Gastrocnemius medialis (tissue), 4 donors: ENCODE measurements around the gene UNC5A. TPM values are rescaled to one million over a fixed set of nuclear protein-coding genes. Genes with fewer than 3 reads are reported as not detected.

ENCODE experiments used
- ATAC-seq, 2 donors: fragments of 150-250 bp; one replicate each; pipeline ENCODE4 v1.9.1; 2016
- DNase-seq, 2 donors: peaks; one replicate each; pipeline ENCODE4 v3.0.0-alpha.2; 2019
- H3K27ac ChIP-seq, 4 donors: fragments of 200-600 bp; sonication (generic); 1 replicate in 1 of 4; 2 replicates in 3 of 4; pipeline ENCODE4 v1.5.1; 2016 to 2018; ENCODE audit warnings: mild to moderate bottlenecking in 2 of 4, moderate library complexity in 1 of 4
- H3K27me3 ChIP-seq, 3 donors: fragments of 200-600 bp; sonication (generic) in 2 of 3; 1 replicate in 1 of 3; 2 replicates in 2 of 3; pipeline versions ENCODE4 v1.5.1 to v1.6.0; 2016 to 2019; ENCODE audit warnings: mild to moderate bottlenecking in 1 of 3, moderate library complexity in 1 of 3
- H3K36me3 ChIP-seq, 2 donors: fragments of 200-600 bp; sonication (generic) in 1 of 2; one replicate each; pipeline ENCODE4 v1.5.1; 2017 to 2018
- H3K4me1 ChIP-seq, 2 donors: fragments of 200-600 bp; sonication (generic) in 1 of 2; one replicate each; pipeline ENCODE4 v1.5.1; 2016 to 2017; ENCODE audit warnings: mild to moderate bottlenecking in 2 of 2
- H3K4me3 ChIP-seq, 4 donors: fragments of 200-600 bp; sonication (generic) in 3 of 4; 1 replicate in 1 of 4; 2 replicates in 3 of 4; pipeline ENCODE4 v1.5.1; 2016 to 2019; ENCODE audit warnings: mild to moderate bottlenecking in 2 of 4
- H3K9me3 ChIP-seq, 3 donors: fragments of 200-600 bp; sonication (generic) in 2 of 3; 1 replicate in 1 of 3; 2 replicates in 2 of 3; pipeline ENCODE4 v1.5.1; 2016 to 2019
- CTCF ChIP-seq, 5 experiments: fragments of 450-650 bp in 3 of 5; fragments of 200-600 bp in 2 of 5; sonication (generic) in 2 of 5; IDR thresholded peaks in 4 of 5; conservative IDR thresholded peaks in 1 of 5; 1 replicate in 4 of 5; 2 replicates in 1 of 5; pipeline ENCODE4 v1.5.1; 2016 to 2019; ENCODE audit warnings: antibody characterized with exemption in 5 of 5, mild to moderate bottlenecking in 3 of 5, moderate library complexity in 3 of 5
- POLR2A ChIP-seq, 2 donors: fragments of 450-650 bp; IDR thresholded peaks; one replicate each; pipeline ENCODE4 v1.6.1; 2017; ENCODE audit warnings: antibody characterized with exemption in 2 of 2, mild to moderate bottlenecking in 2 of 2, moderate library complexity in 2 of 2
- in situ Hi-C, 4 donors: fragments of 200-750 bp; cut with MboI; loops; one replicate each; pipeline versions ENCODE4 v1.15.0 to v1.8.0; 2017; ENCODE audit warnings: low sequenced_read_pairs in 4 of 4
- intact Hi-C: fragments of 100-400 bp; cut with DNase I; formaldehyde crosslinking; loops from one replicate; pipeline ENCODE4 v1.15.1; 2023; ENCODE audit warnings: low total_unique reads
- total RNA-seq, 4 donors: library from RNA; depleted of rRNA; stranded (reverse); fragments of >200 nt; gene quantifications; one replicate each; pipeline versions ENCODE4 v1.1.0 to v1.2.3, GENCODE V29; 2016

The UNC5A gene
- total RNA-seq, 4 donors from 2014 or later: 0.10 to 0.55 TPM; not detected in 2

GRCh38 chr5:176908675-176909368 is 98.5 kb downstream of the UNC5A start:
- no peaks in the 10 kb centered on the region for H3K4me1 ChIP-seq
- H3K27me3 ChIP-seq: no peaks in the 10 kb centered on the region
- TF ChIP-seq POLR2A (IDR thresholded peaks at IDR 0.05): no peak
- no peak for TF ChIP-seq CTCF (IDR thresholded peaks at IDR 0.05 in 4 of 5, conservative IDR thresholded peaks at IDR 0.05 in 1 of 5)
- DNase-seq (no peak), ATAC-seq (no peak)
- intact Hi-C loops (no loop called here), in situ Hi-C loops (no loop called here)
- no peaks in the 10 kb centered on the region for H3K9me3 ChIP-seq
- peaks cover 0 to 71% of the 10 kb centered on the region in 2 donors for H3K36me3 ChIP-seq
- H3K27ac ChIP-seq: no peak overlapping the region
- no peak overlapping the region for H3K4me3 ChIP-seq

GRCh38 chr5:176912115-176912514 is 101.8 kb downstream of the UNC5A start:
- no peak overlapping the region for H3K27ac ChIP-seq
- H3K4me1 ChIP-seq: no peaks in the 10 kb centered on the region
- no peaks in the 10 kb centered on the region for H3K9me3 ChIP-seq
- ATAC-seq (no peak), DNase-seq (no peak)
- TF ChIP-seq POLR2A (IDR thresholded peaks at IDR 0.05) (no peak), CTCF (IDR thresholded peaks at IDR 0.05 in 4 of 5, conservative IDR thresholded peaks at IDR 0.05 in 1 of 5) (no peak)
- in situ Hi-C loops: no loop called here
- H3K27me3 ChIP-seq: no peaks in the 10 kb centered on the region
- intact Hi-C loops: no loop called here
- H3K4me3 ChIP-seq: no peak overlapping the region
- peaks cover 0 to 38% of the 10 kb centered on the region in 2 donors for H3K36me3 ChIP-seq

DNA sequence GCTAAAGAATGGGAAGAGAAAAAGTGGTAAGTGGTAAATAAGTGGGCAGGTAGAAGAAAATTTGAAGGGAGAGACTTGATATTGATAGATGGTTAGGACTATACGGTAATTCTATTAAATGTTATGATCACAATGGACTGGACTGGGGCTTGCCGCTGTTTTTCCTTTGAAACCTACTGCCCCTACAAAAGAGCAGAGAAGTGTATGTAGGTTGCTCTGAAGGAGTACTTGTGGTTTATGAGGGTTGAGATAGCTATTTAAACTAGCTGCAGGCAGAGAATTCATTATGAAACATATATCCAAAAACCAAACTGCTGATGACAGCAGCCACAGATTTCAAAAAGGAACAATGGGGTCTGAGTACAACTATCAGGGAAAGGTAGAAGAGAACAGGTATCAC is 105.5 kb downstream of the UNC5A start:
- ATAC-seq: no peak
- DNase-seq: no peak
- H3K4me3 ChIP-seq: no peak overlapping the region
- H3K4me1 ChIP-seq: no peaks in the 10 kb centered on the region
- no peaks in the 10 kb centered on the region for H3K27me3 ChIP-seq
- H3K27ac ChIP-seq: no peak overlapping the region
- intact Hi-C loops: no loop called here
- in situ Hi-C loops: no loop called here
- peaks cover 0 to 6% of the 10 kb centered on the region in 2 donors for H3K36me3 ChIP-seq
- H3K9me3 ChIP-seq: no peaks in the 10 kb centered on the region
- no peak for TF ChIP-seq CTCF (IDR thresholded peaks at IDR 0.05 in 4 of 5, conservative IDR thresholded peaks at IDR 0.05 in 1 of 5)
- TF ChIP-seq POLR2A (IDR thresholded peaks at IDR 0.05): no peak

DNA sequence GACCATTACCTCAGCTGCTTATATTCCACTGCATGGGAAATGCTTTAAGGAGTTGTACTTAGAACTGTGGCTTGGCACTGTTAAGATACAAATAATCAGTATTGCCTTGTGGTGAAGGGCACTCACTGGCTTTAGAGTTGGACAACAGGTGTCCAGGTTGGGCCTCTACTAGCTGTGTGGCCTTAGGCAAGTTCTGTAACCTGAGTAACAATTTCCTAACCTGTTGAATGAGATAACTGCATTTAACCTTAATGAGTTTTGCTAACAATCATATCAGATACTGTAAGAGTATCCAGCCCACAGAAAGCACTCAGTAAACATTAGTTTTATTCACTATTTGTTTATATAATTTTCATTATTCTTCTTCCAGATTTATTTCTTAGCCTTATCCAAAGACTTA is 106.0 kb downstream of the UNC5A start:
- no peaks in the 10 kb centered on the region for H3K4me1 ChIP-seq
- intact Hi-C loops: no loop called here
- in situ Hi-C loops: no loop called here
- DNase-seq (no peak), ATAC-seq (no peak)
- no peaks in the 10 kb centered on the region for H3K9me3 ChIP-seq
- H3K27me3 ChIP-seq: no peaks in the 10 kb centered on the region
- peaks cover 0 to 2% of the 10 kb centered on the region in 2 donors for H3K36me3 ChIP-seq
- TF ChIP-seq POLR2A (IDR thresholded peaks at IDR 0.05) (no peak), CTCF (IDR thresholded peaks at IDR 0.05 in 4 of 5, conservative IDR thresholded peaks at IDR 0.05 in 1 of 5) (no peak)
- H3K27ac ChIP-seq: no peak overlapping the region
- H3K4me3 ChIP-seq: no peak overlapping the region

DNA sequence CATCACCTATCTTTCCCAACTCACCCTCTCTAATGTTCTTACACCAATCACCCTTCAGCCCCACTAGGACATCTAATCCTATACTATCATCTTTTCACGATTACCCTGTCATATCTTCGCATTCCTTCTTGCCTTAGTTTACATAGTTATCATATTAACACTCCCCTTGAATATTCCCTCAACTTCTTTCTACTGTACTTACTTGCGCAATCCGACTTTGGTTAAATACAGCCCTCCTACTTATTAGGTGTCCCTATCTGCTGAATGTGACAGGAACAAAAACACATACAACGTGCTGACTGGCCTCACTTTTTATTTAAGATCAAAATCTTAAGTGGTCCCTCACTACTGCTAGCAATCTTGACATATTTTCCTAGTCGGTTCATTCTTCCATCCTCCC is 108.3 kb downstream of the UNC5A start:
- ATAC-seq (no peak), DNase-seq (no peak)
- in situ Hi-C loops: no loop called here
- Histone ChIP-seq H3K4me1 (no peaks in the 10 kb centered on the region), H3K27me3 (no peaks in the 10 kb centered on the region), H3K36me3 (no peaks in the 10 kb centered on the region), H3K4me3 (no peak overlapping the region), H3K9me3 (no peaks in the 10 kb centered on the region), H3K27ac (no peak overlapping the region)
- TF ChIP-seq POLR2A (IDR thresholded peaks at IDR 0.05) (no peak), CTCF (IDR thresholded peaks at IDR 0.05 in 4 of 5, conservative IDR thresholded peaks at IDR 0.05 in 1 of 5) (no peak)
- intact Hi-C loops: no loop called here
